Psoas muscle (tissue), 8 donors: ENCODE data around the gene PRKN. TPM values are rescaled to one million over a fixed set of nuclear protein-coding genes. Genes with fewer than 3 reads are reported as not detected.

Experiments
- ATAC-seq, 4 donors: fragments of 200-7000 bp; cut with Tn5 transposase; one replicate each; pipeline ENCODE4 v1.9.1; 2020; ENCODE audit warnings: moderate library complexity in 3 of 4, mild to moderate bottlenecking in 2 of 4
- DNase-seq, 2 donors: peaks; one replicate each; pipeline ENCODE4 v3.0.0-alpha.2; 2020
- H3K27ac ChIP-seq: fragments of 200-600 bp; one replicate; pipeline ENCODE4 v1.8.0; 2022
- H3K27me3 ChIP-seq, 3 donors: fragments of 200-600 bp in 1 of 3; one replicate each; pipeline versions ENCODE4 v1.6.1 to v1.8.0; 2013 to 2022; ENCODE audit warnings: low read length in 2 of 3, mild to moderate bottlenecking in 2 of 3, moderate library complexity in 1 of 3; ENCODE audit not compliant: insufficient read depth in 3 of 3
- H3K36me3 ChIP-seq, 2 donors: fragments of 200-600 bp in 1 of 2; one replicate each; pipeline versions ENCODE4 v1.6.1 to v1.8.0; 2013 to 2022; ENCODE audit warnings: low read depth in 1 of 2, mild to moderate bottlenecking in 1 of 2, moderate library complexity in 1 of 2; ENCODE audit not compliant: insufficient read depth in 1 of 2
- H3K4me1 ChIP-seq: fragments of 200-600 bp; one replicate; pipeline ENCODE4 v1.8.0; 2022
- H3K4me3 ChIP-seq: fragments of 200-600 bp; one replicate; pipeline ENCODE4 v1.8.0; 2022; ENCODE audit warnings: mild to moderate bottlenecking
- H3K9me3 ChIP-seq: fragments of 200-600 bp; one replicate; pipeline ENCODE4 v1.8.0; 2022
- WGBS, 3 donors: extraction: QIAGEN DNeasy Blood & Tissue Kit; methylation state at CpG; one replicate each; pipeline versions ENCODE4 v1.1.6 to v1.1.7; 2013; 5-methylcytosine and 5-hydroxymethylcytosine counted together
- intact Hi-C, 2 donors: fragments of 100-400 bp; cut with DNase I; formaldehyde crosslinking; loops; one replicate each; pipeline versions ENCODE4 v1.11.0 to v1.14.2; 2022
- polyA plus RNA-seq, 3 donors: library from polyadenylated mRNA; stranded (reverse); fragments of 200-250 nt; gene quantifications; one replicate each; pipeline ENCODE4 v1.2.3, GENCODE V29; 2013
- total RNA-seq, 4 donors: library from RNA; stranded (reverse); fragmentation: NEBNext Ultra II Directional in 2 of 4; extraction: Animal tissue kit (Norgen Biotek cat#: 25700) in 2 of 4; gene quantifications; one replicate each; pipeline versions ENCODE4 v1.2.1 to v1.2.4, GENCODE V29; 2021 to 2023
- TF ChIP-seq, protein P1 (sequence below): fragments of 200-600 bp; IDR thresholded peaks from one replicate; pipeline ENCODE4 v1.8.0; 2022; ENCODE audit warnings: antibody characterized with exemption
- donor health status: healthy with polysubstance abuse.
- donor health status: DM: no; HTN: no; CAD: no; lungs with moderate emphysema.
- donor health status: Bipolar disorder and iron deficiency.
- donor health status: healthy.
- donor health status: DM: yes; HTN: yes; CAD: no.
- donor health status: DM: no; HTN: no; CAD: no.
- donor health status: DM: no; HTN: no; CAD: no.
- donor health status: DM: yes; HTN: yes; CAD: no.

The PRKN gene
- total and polyA plus RNA-seq, 7 donors: 1.5 to 19.5 (median 11.7) TPM

DNA sequence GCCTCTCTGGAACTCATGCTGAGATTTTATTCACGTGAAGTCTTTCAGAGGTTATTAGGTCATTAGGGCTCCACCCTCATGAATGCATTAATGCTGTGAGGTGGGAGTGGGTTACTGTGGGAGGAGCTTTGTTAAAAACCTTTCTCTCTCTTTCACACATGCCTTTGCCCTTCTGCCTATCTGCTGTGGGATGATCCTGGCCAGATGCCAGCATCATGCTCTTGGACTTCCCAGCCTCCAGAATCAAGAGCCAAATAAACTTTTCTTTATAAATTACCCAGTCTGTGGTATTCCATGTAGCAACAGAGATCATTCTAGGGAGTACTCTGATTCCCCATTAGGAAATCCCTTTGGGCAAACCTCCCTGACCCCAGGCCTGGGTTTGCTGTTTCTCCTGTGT, 1323.8 kb downstream of the PRKN start:
- H3K36me3 ChIP-seq: no peaks in the 10 kb centered on the region
- TF ChIP-seq, protein P1, sequence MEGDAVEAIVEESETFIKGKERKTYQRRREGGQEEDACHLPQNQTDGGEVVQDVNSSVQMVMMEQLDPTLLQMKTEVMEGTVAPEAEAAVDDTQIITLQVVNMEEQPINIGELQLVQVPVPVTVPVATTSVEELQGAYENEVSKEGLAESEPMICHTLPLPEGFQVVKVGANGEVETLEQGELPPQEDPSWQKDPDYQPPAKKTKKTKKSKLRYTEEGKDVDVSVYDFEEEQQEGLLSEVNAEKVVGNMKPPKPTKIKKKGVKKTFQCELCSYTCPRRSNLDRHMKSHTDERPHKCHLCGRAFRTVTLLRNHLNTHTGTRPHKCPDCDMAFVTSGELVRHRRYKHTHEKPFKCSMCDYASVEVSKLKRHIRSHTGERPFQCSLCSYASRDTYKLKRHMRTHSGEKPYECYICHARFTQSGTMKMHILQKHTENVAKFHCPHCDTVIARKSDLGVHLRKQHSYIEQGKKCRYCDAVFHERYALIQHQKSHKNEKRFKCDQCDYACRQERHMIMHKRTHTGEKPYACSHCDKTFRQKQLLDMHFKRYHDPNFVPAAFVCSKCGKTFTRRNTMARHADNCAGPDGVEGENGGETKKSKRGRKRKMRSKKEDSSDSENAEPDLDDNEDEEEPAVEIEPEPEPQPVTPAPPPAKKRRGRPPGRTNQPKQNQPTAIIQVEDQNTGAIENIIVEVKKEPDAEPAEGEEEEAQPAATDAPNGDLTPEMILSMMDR: no peak
- DNase-seq (no peak), ATAC-seq (no peak)
- H3K4me1 ChIP-seq: peaks cover 14% of the 10 kb centered on the region
- WGBS, 3 donors: 64 to 72% (median 71%) methylated on average over 1 of the region's 1 CpG
- H3K27ac ChIP-seq: no peak overlapping the region
- no peak overlapping the region for H3K4me3 ChIP-seq
- intact Hi-C loops: no loop called here
- H3K9me3 ChIP-seq: peaks cover 4% of the 10 kb centered on the region
- H3K27me3 ChIP-seq: no peaks in the 10 kb centered on the region

DNA sequence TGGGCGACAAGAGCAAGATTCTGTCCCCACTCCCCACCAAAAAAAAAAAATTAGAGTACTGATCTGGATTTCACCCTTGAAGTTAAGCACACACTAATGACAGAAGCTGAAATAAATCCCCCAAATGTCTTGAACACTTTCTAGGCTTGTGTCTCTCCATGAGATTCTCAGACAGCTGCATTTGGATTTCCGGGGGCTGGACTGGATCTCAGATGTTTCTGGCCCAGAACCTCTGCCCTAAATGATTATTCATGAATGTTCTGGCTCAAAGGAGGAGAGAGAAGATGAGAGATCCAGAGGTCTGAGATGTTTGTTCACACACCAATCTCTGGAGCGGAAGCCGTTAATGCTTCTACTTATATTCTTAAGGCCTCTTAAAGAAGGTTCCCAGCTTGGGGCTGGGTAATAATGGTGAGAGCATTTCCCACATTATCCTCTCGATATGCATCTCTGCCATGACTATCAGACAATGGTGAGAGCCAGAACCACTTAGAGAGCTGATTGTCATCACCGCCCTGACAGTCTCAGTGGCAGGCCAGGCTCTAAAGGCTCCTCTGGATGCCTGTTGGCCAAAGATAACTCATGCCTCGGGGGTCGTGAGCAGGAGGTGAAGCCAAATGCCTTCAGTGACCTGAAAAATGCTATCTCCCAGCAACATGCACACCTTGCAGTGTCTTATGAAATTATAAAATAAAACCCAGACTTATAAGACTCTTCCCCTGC, 1325.8 kb downstream of the PRKN start:
- Histone ChIP-seq H3K4me3 (no peak overlapping the region), H3K27ac (no peak overlapping the region), H3K9me3 (peaks cover 4% of the 10 kb centered on the region), H3K27me3 (no peaks in the 10 kb centered on the region), H3K36me3 (no peaks in the 10 kb centered on the region), H3K4me1 (peaks cover 4% of the 10 kb centered on the region)
- 59 to 72% (median 63%) methylated on average over 8 of the region's 8 CpGs for WGBS, 3 donors
- intact Hi-C loops: no loop called here
- ATAC-seq: no peak
- no peak for DNase-seq
- TF ChIP-seq, protein P1: no peak

DNA sequence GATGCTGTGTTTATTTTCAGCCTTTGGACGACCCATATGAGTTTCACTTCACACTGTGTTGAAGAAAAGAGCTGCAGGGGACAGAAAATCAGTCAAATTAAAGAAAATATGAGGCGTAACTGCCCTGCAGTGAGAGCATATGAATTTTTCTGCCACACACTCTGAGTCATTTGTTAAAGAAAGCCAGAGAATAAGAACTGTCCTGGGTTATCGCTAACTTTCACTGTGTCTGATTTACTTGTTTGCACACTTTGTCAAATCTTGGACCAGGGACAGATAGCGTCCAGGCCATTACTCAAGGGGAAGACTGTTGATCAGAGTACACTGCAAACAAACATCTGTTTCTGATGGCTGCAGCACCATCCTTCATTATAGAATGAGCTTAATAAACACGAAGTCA, 1326.9 kb downstream of the PRKN start:
- Histone ChIP-seq H3K4me1 (peaks cover 5% of the 10 kb centered on the region), H3K27ac (no peak overlapping the region), H3K27me3 (no peaks in the 10 kb centered on the region), H3K4me3 (no peak overlapping the region), H3K36me3 (no peaks in the 10 kb centered on the region), H3K9me3 (peaks cover 4% of the 10 kb centered on the region)
- 47 to 54% (median 49%) methylated on average over 5 of the region's 5 CpGs for whole genome bisulfite sequencing, 3 donors
- intact Hi-C loops: no loop called here
- no peak for ATAC-seq
- DNase-seq: no peak
- TF ChIP-seq, protein P1: no peak

DNA sequence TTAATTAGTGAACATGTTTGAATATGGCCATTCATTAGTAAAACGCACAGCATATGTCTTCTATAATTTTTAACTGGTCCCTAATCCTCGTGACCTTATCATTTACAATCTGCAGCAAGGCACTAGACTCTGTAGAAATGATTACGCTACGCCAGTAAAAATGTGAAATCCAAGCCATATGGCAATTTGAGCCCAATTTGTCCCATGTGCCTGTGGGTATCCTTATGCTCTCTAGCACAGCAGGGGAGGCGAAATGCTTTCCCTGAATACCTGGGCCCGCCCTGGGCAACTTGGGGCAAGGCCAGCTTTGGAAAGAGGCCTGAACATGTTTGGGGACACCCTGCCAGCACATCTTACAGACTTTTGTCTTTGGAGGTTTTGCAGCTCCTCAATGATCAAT, 1331.0 kb downstream of the PRKN start:
- ATAC-seq: no peak
- TF ChIP-seq, protein P1: no peak
- WGBS, 3 donors: 69 to 94% (median 74%) methylated on average over 6 of the region's 6 CpGs

More for the DNA sequence above, 1331.0 kb downstream of the PRKN start:
- no peak overlapping the region for H3K27ac ChIP-seq
- DNase-seq: no peak
- intact Hi-C loops: loop anchor here (5.0 to 10.0 kb wide), 2 partner anchors 101 to 298 kb away; no protein-coding TSS in a partner anchor
- H3K4me1 ChIP-seq: peaks cover 10% of the 10 kb centered on the region
- H3K36me3 ChIP-seq: no peaks in the 10 kb centered on the region
- no peaks in the 10 kb centered on the region for H3K9me3 ChIP-seq
- no peaks in the 10 kb centered on the region for H3K27me3 ChIP-seq
- H3K4me3 ChIP-seq: no peak overlapping the region
